HepG2 (cell line): ENCODE results near the gene STAP2. TPM values are rescaled to one million over a fixed set of nuclear protein-coding genes. Genes with fewer than 3 reads are reported as not detected.

Experiments
- ATAC-seq: fragments of 200-7000 bp; cut with Tn5 transposase; 3 replicates; pipeline ENCODE4 v1.9.1; 2020; ENCODE audit warnings: mild to moderate bottlenecking, moderate library complexity
- BruUV-seq: library from RNA; stranded (reverse); fragments of 400-500 nt; replicated peaks from 2 replicates; lab custom pipeline; 2021; lab: Mats Ljungman, UMichigan
- CTCF ChIA-PET: fragments of 300-600 bp; formaldehyde crosslinking; extraction: SDS; loops from one replicate; lab custom pipeline; 2021; ENCODE audit warnings: low total read pairs, inconsistent platforms, low intra/inter-chr PET ratio; lab: Yijun Ruan, JAX
- POLR2A ChIA-PET: fragments of 350-600 bp; sonication (Branson Sonifier 250); formaldehyde crosslinking; loops from one replicate; lab custom pipeline; 2020; ENCODE audit warnings: antibody characterized with exemption, inconsistent platforms; lab: Yijun Ruan, JAX
- DNase-seq: peaks from one replicate; pipeline ENCODE4 v3.0.0-alpha.2; 2015; ENCODE audit warnings: low spot score
- FAIRE-seq: peaks from 3 replicates; lab custom pipeline; 2011; peaks lifted over from hg19 to GRCh38; lab: Jason Lieb, UNC
- H2AFZ ChIP-seq: one replicate; pipeline ENCODE4 v1.6.1; 2011; ENCODE audit warnings: low read length, inconsistent platforms
- H3K27ac ChIP-seq: fragments of 300-600 bp; 3 replicates; pipeline ENCODE4 v1.8.0; 2011; ENCODE audit warnings: mixed run types, mild to moderate bottlenecking, mixed read lengths, low read length, inconsistent platforms; ENCODE audit not compliant: insufficient read depth; ENCODE audit errors: extremely low read length
- H3K27me3 ChIP-seq, 2 experiments: fragments of 200-600 bp in 1 of 2; 2 replicates in 1 of 2; 3 replicates in 1 of 2; pipeline versions ENCODE4 v1.6.0 to v1.8.0; 2011; ENCODE audit warnings: low read length in 2 of 2, mild to moderate bottlenecking in 2 of 2, moderate library complexity in 2 of 2, inconsistent platforms in 1 of 2; ENCODE audit not compliant: insufficient read depth in 2 of 2, control insufficient read depth in 1 of 2
- H3K36me3 ChIP-seq, 2 experiments: fragments of 200-600 bp in 1 of 2; replicated peaks in 1 of 2; 2 replicates in 1 of 2; 3 replicates in 1 of 2; pipeline versions ENCODE4 v1.5.1 to v1.8.0; 2011; ENCODE audit warnings: low read length in 2 of 2, inconsistent platforms in 1 of 2; ENCODE audit not compliant: insufficient read depth in 2 of 2, control insufficient read depth in 1 of 2
- H3K4me1 ChIP-seq: 2 replicates; pipeline ENCODE4 v1.5.1; 2012; ENCODE audit warnings: low read length, inconsistent platforms; ENCODE audit not compliant: insufficient read depth
- H3K4me2 ChIP-seq: 2 replicates; pipeline ENCODE4 v1.6.0; 2011; ENCODE audit warnings: low read depth, low read length, inconsistent platforms
- H3K4me3 ChIP-seq, 3 experiments: fragments of 200-600 bp in 1 of 3; sonication (generic), shearing (Covaris generic) in 1 of 3; replicated peaks in 1 of 3; 2 replicates each; pipeline ENCODE4 v1.5.1; 2011 to 2016; ENCODE audit warnings: low read length in 3 of 3, inconsistent platforms in 2 of 3, low read depth in 2 of 3, mild to moderate bottlenecking in 2 of 3, control low read depth in 1 of 3, mixed read lengths in 1 of 3; ENCODE audit not compliant: insufficient read depth in 1 of 3
- H3K79me2 ChIP-seq: one replicate; pipeline ENCODE4 v1.6.1; 2011; ENCODE audit warnings: low read length, inconsistent platforms; ENCODE audit not compliant: insufficient read depth
- H3K9ac ChIP-seq: 2 replicates; pipeline ENCODE4 v1.6.0; 2011; ENCODE audit warnings: mild to moderate bottlenecking, low read depth, low read length, inconsistent platforms; ENCODE audit not compliant: insufficient read depth
- H3K9me3 ChIP-seq: 2 replicates; pipeline ENCODE4 v1.5.1; 2012; ENCODE audit warnings: mild to moderate bottlenecking, low read length
- H4K20me1 ChIP-seq: 2 replicates; pipeline ENCODE4 v1.6.0; 2011; ENCODE audit warnings: inconsistent platforms, mild to moderate bottlenecking, low read length, moderate library complexity; ENCODE audit not compliant: insufficient read depth
- AGO1 ChIP-seq: fragments of 200-400 bp; formaldehyde crosslinking; IDR thresholded peaks from 2 replicates; pipeline ENCODE4 v1.6.1; 2017; ENCODE audit warnings: mild to moderate bottlenecking, low read depth, low read length, moderate library complexity; ENCODE audit not compliant: poor library complexity, severe bottlenecking
- AGO2 ChIP-seq: fragments of 200-400 bp; formaldehyde crosslinking; optimal IDR thresholded peaks from 2 replicates; pipeline ENCODE3; 2017; ENCODE audit warnings: mild to moderate bottlenecking, low read depth, low read length, moderate library complexity
- HNRNPL ChIP-seq: fragments of 200-400 bp; formaldehyde crosslinking; IDR thresholded peaks from 2 replicates; pipeline ENCODE4 v1.6.1; 2017; ENCODE audit warnings: mild to moderate bottlenecking, low read depth, low read length
- MXD3 ChIP-seq: IDR thresholded peaks from 2 replicates; pipeline ENCODE4 v1.6.1; 2016; ENCODE audit warnings: mild to moderate bottlenecking, missing biosample characterization, missing genetic modification reagents
- NR2C2 ChIP-seq: sonication (generic); formaldehyde crosslinking; IDR thresholded peaks from 2 replicates; pipeline ENCODE4 v1.4.0; 2020; ENCODE audit warnings: missing genetic modification reagents, mild to moderate bottlenecking, moderate library complexity, borderline replicate concordance
- POLR2A ChIP-seq, 2 experiments: IDR thresholded peaks; 2 replicates each; pipeline ENCODE4 v1.6.1; 2011; ENCODE audit warnings: low read depth in 2 of 2, low read length in 2 of 2, mild to moderate bottlenecking in 1 of 2, moderate library complexity in 1 of 2; ENCODE audit not compliant: insufficient read depth in 1 of 2
- SP1 ChIP-seq, 2 experiments: fragments of 450-650 bp in 1 of 2; sonication (generic) in 1 of 2; formaldehyde crosslinking in 1 of 2; IDR thresholded peaks; 2 replicates each; pipeline versions ENCODE4 v1.4.0 to v1.6.1; 2016 to 2020; ENCODE audit warnings: missing genetic modification reagents in 1 of 2
- TRAFD1 ChIP-seq: sonication (generic); formaldehyde crosslinking; IDR thresholded peaks from 2 replicates; pipeline ENCODE4 v1.5.1; 2020; ENCODE audit warnings: missing genetic modification reagents, mild to moderate bottlenecking, borderline replicate concordance
- ZBTB39 ChIP-seq: sonication (generic); formaldehyde crosslinking; IDR thresholded peaks from 2 replicates; pipeline ENCODE4 v1.5.0; 2020; ENCODE audit warnings: missing genetic modification reagents
- WGBS: methylation state at CpG from one replicate; pipeline ENCODE4 v1.1.6; 2017; ENCODE audit warnings: low lambda C conversion rate; 5-methylcytosine and 5-hydroxymethylcytosine counted together
- in situ Hi-C: cut with HindIII; loops from 2 replicates; pipeline ENCODE4 v1.10.0; 2017; ENCODE audit warnings: low pct_unique_long_range_greater_than_20kb; ENCODE audit not compliant: extremely low pct_ligation_motif_present
- intact Hi-C: fragments of 100-400 bp; cut with micrococcal nuclease; formaldehyde crosslinking; loops from one replicate; pipeline ENCODE4 v1.10.0; 2022; ENCODE audit not compliant: unreplicated experiment
- polyA plus RNA-seq, 8 experiments: library from polyadenylated mRNA; depleted of rRNA in 3 of 8; stranded (reverse) in 7 of 8; unstranded in 1 of 8; fragments of >200 nt; fragmentation: Illumina TruSeq in 4 of 8; extraction: Trizol in 4 of 8; gene quantifications; 2 replicates each; pipeline versions ENCODE4 v1.2.1 to v1.2.3, GENCODE V29; 2011 to 2016; ENCODE audit warnings: low read depth in 4 of 8, missing spikeins in 1 of 8, mixed read lengths in 1 of 8; ENCODE audit not compliant: insufficient read depth in 1 of 8
- total RNA-seq, 5 experiments: library from RNA; depleted of rRNA; stranded (reverse); fragments of >200 nt; fragmentation: Illumina TruSeq; extraction: Trizol; gene quantifications; 2 replicates each; pipeline ENCODE4 v1.2.3, GENCODE V29; 2016; ENCODE audit warnings: low read depth in 1 of 5
- TF ChIP-seq, protein P1 (sequence below): IDR thresholded peaks from 2 replicates; pipeline ENCODE4 v1.4.0; 2020; ENCODE audit warnings: mild to moderate bottlenecking, missing genetic modification reagents

The STAP2 gene
- total and polyA plus RNA-seq, 2 of the 13 experiments (the other 11 are each of a cell fraction or from before 2014, with no cell fraction given): 39.0 to 43.7 TPM

DNA sequence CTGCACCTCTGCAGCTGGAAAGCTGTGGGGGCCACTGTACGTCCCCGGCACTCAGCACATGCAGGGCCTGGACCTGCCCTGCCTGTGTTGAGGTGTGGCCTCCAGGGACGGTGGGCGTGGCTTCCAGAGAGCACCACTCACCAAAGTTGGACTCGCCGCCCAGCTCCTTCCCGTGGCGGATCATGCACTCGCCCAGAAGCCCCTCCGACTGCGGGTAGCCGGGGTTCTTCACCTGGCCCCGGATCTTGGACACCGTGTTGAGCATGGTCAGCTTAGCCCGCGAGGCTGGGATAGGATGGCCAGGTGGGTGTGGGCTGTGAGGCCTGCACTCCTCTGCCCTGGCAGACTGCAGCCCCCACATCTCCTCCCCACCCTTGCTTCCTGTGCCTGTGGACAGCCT is 26.7 kb upstream of the STAP2 start:
- Histone ChIP-seq H3K36me3 (peaks cover 26 to 63% of the 10 kb centered on the region in 2 experiments; a peak in 4 of 5 replicates), H3K27me3 (no peaks in the 10 kb centered on the region), H3K79me2 (peaks cover 5% of the 10 kb centered on the region), H3K27ac (no peak overlapping the region), H3K4me1 (no peaks in the 10 kb centered on the region), H3K4me2 (no peak overlapping the region), H3K4me3 (no peak overlapping the region), H3K9ac (no peak overlapping the region), H4K20me1 (no peaks in the 10 kb centered on the region), H3K9me3 (no peaks in the 10 kb centered on the region), H2AFZ (no peak overlapping the region)
- CTCF ChIA-PET: interaction anchor here (1.1 kb wide), 1 partner anchor 35 kb away, joined by 3 read pairs; the partner anchor contains the start of gene SH3GL1
- no TSS peak for BruUV-seq
- DNase-seq (no peak), FAIRE-seq (no peak), ATAC-seq (no peak)
- intact Hi-C loops (no loop called here), in situ Hi-C loops (no loop called here)
- 97% methylated on average over 7 of the region's 16 CpGs for WGBS
- POLR2A ChIA-PET: interaction anchor here (1.4 to 2.7 kb wide), 2 partner anchors 10 to 22 kb away, joined by 3 to 11 read pairs; partner anchors contain the start of gene MPND
- TF ChIP-seq NR2C2 (CRISPR knock-in tag): no peak
- no peak for TF ChIP-seq ZBTB39 (CRISPR knock-in tag)
- no peak for TF ChIP-seq SP1 (IDR thresholded peaks at IDR 0.05)
- no peak for TF ChIP-seq SP1 (CRISPR knock-in tag; IDR thresholded peaks at IDR 0.05)
- TF ChIP-seq MXD3 (CRISPR knock-in tag): no peak
- TF ChIP-seq AGO2: peak; percentile 83
- TF ChIP-seq, protein P1, sequence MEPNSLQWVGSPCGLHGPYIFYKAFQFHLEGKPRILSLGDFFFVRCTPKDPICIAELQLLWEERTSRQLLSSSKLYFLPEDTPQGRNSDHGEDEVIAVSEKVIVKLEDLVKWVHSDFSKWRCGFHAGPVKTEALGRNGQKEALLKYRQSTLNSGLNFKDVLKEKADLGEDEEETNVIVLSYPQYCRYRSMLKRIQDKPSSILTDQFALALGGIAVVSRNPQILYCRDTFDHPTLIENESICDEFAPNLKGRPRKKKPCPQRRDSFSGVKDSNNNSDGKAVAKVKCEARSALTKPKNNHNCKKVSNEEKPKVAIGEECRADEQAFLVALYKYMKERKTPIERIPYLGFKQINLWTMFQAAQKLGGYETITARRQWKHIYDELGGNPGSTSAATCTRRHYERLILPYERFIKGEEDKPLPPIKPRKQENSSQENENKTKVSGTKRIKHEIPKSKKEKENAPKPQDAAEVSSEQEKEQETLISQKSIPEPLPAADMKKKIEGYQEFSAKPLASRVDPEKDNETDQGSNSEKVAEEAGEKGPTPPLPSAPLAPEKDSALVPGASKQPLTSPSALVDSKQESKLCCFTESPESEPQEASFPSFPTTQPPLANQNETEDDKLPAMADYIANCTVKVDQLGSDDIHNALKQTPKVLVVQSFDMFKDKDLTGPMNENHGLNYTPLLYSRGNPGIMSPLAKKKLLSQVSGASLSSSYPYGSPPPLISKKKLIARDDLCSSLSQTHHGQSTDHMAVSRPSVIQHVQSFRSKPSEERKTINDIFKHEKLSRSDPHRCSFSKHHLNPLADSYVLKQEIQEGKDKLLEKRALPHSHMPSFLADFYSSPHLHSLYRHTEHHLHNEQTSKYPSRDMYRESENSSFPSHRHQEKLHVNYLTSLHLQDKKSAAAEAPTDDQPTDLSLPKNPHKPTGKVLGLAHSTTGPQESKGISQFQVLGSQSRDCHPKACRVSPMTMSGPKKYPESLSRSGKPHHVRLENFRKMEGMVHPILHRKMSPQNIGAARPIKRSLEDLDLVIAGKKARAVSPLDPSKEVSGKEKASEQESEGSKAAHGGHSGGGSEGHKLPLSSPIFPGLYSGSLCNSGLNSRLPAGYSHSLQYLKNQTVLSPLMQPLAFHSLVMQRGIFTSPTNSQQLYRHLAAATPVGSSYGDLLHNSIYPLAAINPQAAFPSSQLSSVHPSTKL (CRISPR knock-in tag): no peak
- 0 out of 4 replicates have a peak, but pooled peaks of 1 of the 2 experiments have one; percentile 33 for TF ChIP-seq POLR2A (IDR thresholded peaks at IDR 0.05; ENCODE audit: insufficient read depth in 1 of 2, low read depth in 2 of 2, low read length in 2 of 2)
- no peak for TF ChIP-seq HNRNPL
- TF ChIP-seq AGO1: peak; percentile 89
- TF ChIP-seq TRAFD1 (CRISPR knock-in tag): no peak
